Motor neuron (in vitro differentiated cells): ENCODE data around the gene INVS. TPM values are rescaled to one million over a fixed set of nuclear protein-coding genes. Genes with fewer than 3 reads are reported as not detected.

Source experiments
- ATAC-seq, 8 experiments: fragments of 200-7000 bp; cut with Tn5 transposase; replicated peaks in 6 of 8; 2 replicates each; pipeline ENCODE4 v1.8.0; 2021; ENCODE audit warnings: mild to moderate bottlenecking in 8 of 8, moderate library complexity in 8 of 8
- H3K27ac ChIP-seq, 2 donors: fragments of 250-450 bp; sonication (Bioruptor Pico); 2 replicates each; pipeline ENCODE4 v1.9.0; 2021; ENCODE audit warnings: antibody characterized with exemption in 2 of 2, mild to moderate bottlenecking in 2 of 2, moderate library complexity in 1 of 2
- H3K4me1 ChIP-seq, 2 donors: fragments of 250-450 bp; sonication (Bioruptor Pico); replicated peaks in 1 of 2; 2 replicates each; pipeline ENCODE4 v1.6.1; 2021; ENCODE audit warnings: antibody characterized with exemption in 2 of 2, mild to moderate bottlenecking in 2 of 2, moderate library complexity in 1 of 2
- H3K4me3 ChIP-seq, 5 donors: fragments of 250-450 bp; sonication (Bioruptor Pico); 2 replicates each; pipeline ENCODE4 v1.9.0; 2021; ENCODE audit warnings: antibody characterized with exemption in 5 of 5, mild to moderate bottlenecking in 5 of 5, moderate library complexity in 4 of 5
- WGBS, 10 experiments: fragments of 450-650 bp; shearing (Covaris generic); methylation state at CpG; one replicate each; pipeline ENCODE4 v1.0.0; 2022; 5-methylcytosine and 5-hydroxymethylcytosine counted together
- in situ Hi-C, 9 experiments: fragments of 400-800 bp; cut with MboI; loops; one replicate each; pipeline ENCODE4 v1.15.0; 2021; ENCODE audit warnings: low sequenced_read_pairs in 9 of 9, low pct_unique_long_range_greater_than_20kb in 2 of 9; ENCODE audit not compliant: unreplicated experiment in 9 of 9
- total RNA-seq, 8 experiments: library from RNA; unstranded; fragments of 300-600 nt; gene quantifications; 2 replicates each; pipeline versions ENCODE4 v1.2.3 to v1.2.4, GENCODE V29; 2022

The INVS gene
- total RNA-seq, 8 experiments from 2014 or later = 9.5 to 23.8 (median 13.8) TPM

GRCh38 chr9:100196828-100197227 is 97.8 kb downstream of the INVS start:
- Histone ChIP-seq H3K27ac (no peak overlapping the region), H3K4me3 (no peak overlapping the region), H3K4me1 (no peaks in the 10 kb centered on the region)
- ATAC-seq = no peak
- WGBS, 10 experiments = 50 to 100% (median 94%) methylated on average over 1 of the region's 1 CpG; no CpG with 5 or more reads in 2 of the 10 experiments
- in situ Hi-C loops = no loop called here

GRCh38 chr9:100197553-100197952 is 98.5 kb downstream of the INVS start:
- ATAC-seq = no peak
- in situ Hi-C loops = no loop called here
- no peak overlapping the region for H3K4me3 ChIP-seq
- no peaks in the 10 kb centered on the region for H3K4me1 ChIP-seq
- no peak overlapping the region for H3K27ac ChIP-seq

- in situ Hi-C loops = loop anchor here in 3 of 9 experiments (25.0 kb wide), 2 partner anchors 166 to 1041 kb away; no protein-coding TSS in a partner anchor
- H3K4me1 ChIP-seq = peaks cover 0 to 5% of the 10 kb centered on the region in 2 donors
- ATAC-seq = no peak
- H3K27ac ChIP-seq = no peak overlapping the region
- no peak overlapping the region for H3K4me3 ChIP-seq
Observed at GRCh38 chr9:100202806-100203205, 103.8 kb downstream of the INVS start.

- 67 to 100% (median 85%) methylated on average over 2 to 3 of the region's 3 CpGs for WGBS, 10 experiments
- Histone ChIP-seq H3K27ac (no peak overlapping the region), H3K4me3 (no peak overlapping the region), H3K4me1 (peaks cover 0 to 5% of the 10 kb centered on the region in 2 donors)
- ATAC-seq = no peak
- in situ Hi-C loops = loop anchor here in 3 of 9 experiments (25.0 kb wide), 2 partner anchors 167 to 1042 kb away; no protein-coding TSS in a partner anchor
Observed at GRCh38 chr9:100204796-100205195, 105.8 kb downstream of the INVS start.

GRCh38 chr9:100206899-100207298 is 107.9 kb downstream of the INVS start:
- WGBS, 10 experiments = 0 to 100% (median 88%) methylated on average over 1 to 3 of the region's 3 CpGs; no CpG with 5 or more reads in 1 of the 10 experiments
- no peak overlapping the region for H3K4me3 ChIP-seq
- in situ Hi-C loops = loop anchor here in 3 of 9 experiments (25.0 kb wide), 2 partner anchors 170 to 1045 kb away; no protein-coding TSS in a partner anchor
- peak in 1 of 8 experiments; percentile 42 for ATAC-seq
- H3K4me1 ChIP-seq = peaks cover 0 to 5% of the 10 kb centered on the region in 2 donors
- H3K27ac ChIP-seq = no peak overlapping the region

GRCh38 chr9:100208673-100209072 is 109.6 kb downstream of the INVS start:
- no peak overlapping the region for H3K4me3 ChIP-seq
- H3K27ac ChIP-seq = no peak overlapping the region
- peaks cover 0 to 5% of the 10 kb centered on the region in 2 donors for H3K4me1 ChIP-seq
- in situ Hi-C loops = loop anchor here in 3 of 9 experiments (25.0 kb wide), 2 partner anchors 171 to 1046 kb away; no protein-coding TSS in a partner anchor
- WGBS, 10 experiments = 93 to 100% (median 100%) methylated on average over 1 of the region's 1 CpG
- ATAC-seq = no peak

- in situ Hi-C loops = loop anchor here in 3 of 9 experiments (25.0 kb wide), 2 partner anchors 174 to 1049 kb away; no protein-coding TSS in a partner anchor
- peak in 1 of 8 experiments; percentile 56 for ATAC-seq
- 0 to 100% (median 100%) methylated on average over 1 of the region's 1 CpG; no CpG with 5 or more reads in 3 of the 10 experiments for WGBS, 10 experiments
- Histone ChIP-seq H3K27ac (no peak overlapping the region), H3K4me3 (no peak overlapping the region), H3K4me1 (no peaks in the 10 kb centered on the region)
Observed at GRCh38 chr9:100211476-100211875, 112.4 kb downstream of the INVS start.

GRCh38 chr9:100213730-100214477 is 114.9 kb downstream of the INVS start:
- Histone ChIP-seq H3K27ac (no peak overlapping the region), H3K4me3 (no peak overlapping the region), H3K4me1 (no peaks in the 10 kb centered on the region)
- in situ Hi-C loops = loop anchor here in 3 of 9 experiments (25.0 kb wide), 2 partner anchors 177 to 1052 kb away; no protein-coding TSS in a partner anchor
- WGBS, 10 experiments = 50 to 100% (median 84%) methylated on average over 2 to 4 of the region's 5 CpGs; no CpG with 5 or more reads in 2 of the 10 experiments
- ATAC-seq = peak in 1 of 8 experiments; percentile 64

- no peaks in the 10 kb centered on the region for H3K4me1 ChIP-seq
- peak in 3 of 8 experiments; percentile 76 to 91 (median 88) for ATAC-seq
- no peak overlapping the region for H3K4me3 ChIP-seq
- 0 to 100% (median 80%) methylated on average over 1 to 3 of the region's 4 CpGs; no CpG with 5 or more reads in 1 of the 10 experiments for WGBS, 10 experiments
- no peak overlapping the region for H3K27ac ChIP-seq
- in situ Hi-C loops = loop anchor here in 3 of 9 experiments (25.0 kb wide), 2 partner anchors 179 to 1054 kb away; no protein-coding TSS in a partner anchor
Observed at GRCh38 chr9:100216178-100216787, 117.2 kb downstream of the INVS start.

- Histone ChIP-seq H3K4me3 (no peak overlapping the region), H3K27ac (no peak overlapping the region), H3K4me1 (no peaks in the 10 kb centered on the region)
- no peak for ATAC-seq
- in situ Hi-C loops = loop anchor here in 3 of 9 experiments (25.0 kb wide), 2 partner anchors 180 to 1055 kb away; no protein-coding TSS in a partner anchor
- 71 to 100% (median 100%) methylated on average over 1 to 2 of the region's 2 CpGs; no CpG with 5 or more reads in 1 of the 10 experiments for WGBS, 10 experiments
Observed at GRCh38 chr9:100217536-100217935, 118.5 kb downstream of the INVS start.

- 80 to 100% (median 100%) methylated on average over 1 of the region's 1 CpG; no CpG with 5 or more reads in 2 of the 10 experiments for WGBS, 10 experiments
- in situ Hi-C loops = loop anchor here in 3 of 9 experiments (25.0 kb wide), 2 partner anchors 182 to 1057 kb away; no protein-coding TSS in a partner anchor
- no peak overlapping the region for H3K4me3 ChIP-seq
Observed at GRCh38 chr9:100219347-100219746, 120.3 kb downstream of the INVS start.

GRCh38 chr9:100220936-100221335 is 121.9 kb downstream of the INVS start:
- Histone ChIP-seq H3K27ac (no peak overlapping the region), H3K4me1 (no peaks in the 10 kb centered on the region), H3K4me3 (no peak overlapping the region)
- ATAC-seq = no peak
- 42 to 100% (median 100%) methylated on average over 1 of the region's 1 CpG; no CpG with 5 or more reads in 3 of the 10 experiments for WGBS, 10 experiments
- in situ Hi-C loops = loop anchor here in 3 of 9 experiments (25.0 kb wide), 2 partner anchors 184 to 1059 kb away; no protein-coding TSS in a partner anchor

More at GRCh38 chr9:100219347-100219746, 120.3 kb downstream of the INVS start:
- Histone ChIP-seq H3K4me1 (no peaks in the 10 kb centered on the region), H3K27ac (no peak overlapping the region)
- ATAC-seq = peak in 1 of 8 experiments; percentile 14
